ENCODE results near the gene CCDC102B.

GRCh38 chr18:68803356-68803755 lies 5.5 kb downstream of the CCDC102B start:
- TF ChIP-seq CTCF (IDR thresholded peaks at IDR 0.05) (no peak), POLR2A (IDR thresholded peaks at IDR 0.05) (no peak)

All from right lobe of liver (tissue), 4 donors.